Fibroblast of lung (primary cell): ENCODE measurements around the gene PRR13. TPM values are rescaled to one million over a fixed set of nuclear protein-coding genes. Genes with fewer than 3 reads are reported as not detected.

ENCODE experiments used
- DNase-seq, 2 donors: peaks; one replicate each; pipeline versions ENCODE4 v3.0.0 to v3.0.0-alpha.2; 2010; ENCODE audit warnings: low read depth in 2 of 2
- H2AFZ ChIP-seq: 2 replicates; pipeline ENCODE4 v1.5.1; 2012; ENCODE audit warnings: low read length, control low read depth, inconsistent platforms
- H3K27ac ChIP-seq: 2 replicates; pipeline ENCODE4 v1.5.1; 2011; ENCODE audit warnings: low read length, control low read depth; ENCODE audit not compliant: insufficient read depth
- H3K27me3 ChIP-seq: 2 replicates; pipeline ENCODE4 v1.5.1; 2011; ENCODE audit warnings: mild to moderate bottlenecking, low read length; ENCODE audit not compliant: control insufficient read depth, insufficient read depth
- H3K36me3 ChIP-seq: 2 replicates; pipeline ENCODE4 v1.5.1; 2011; ENCODE audit warnings: low read length; ENCODE audit not compliant: control insufficient read depth, insufficient read depth
- H3K4me1 ChIP-seq: 2 replicates; pipeline ENCODE4 v1.5.1; 2011; ENCODE audit warnings: low read length; ENCODE audit not compliant: control insufficient read depth, insufficient read depth; ENCODE audit errors: extremely low read depth
- H3K4me2 ChIP-seq: 2 replicates; pipeline ENCODE4 v1.5.1; 2011; ENCODE audit warnings: low read length, control low read depth; ENCODE audit not compliant: insufficient read depth; ENCODE audit errors: extremely low read depth
- H3K4me3 ChIP-seq, 4 experiments: fragments of 200-600 bp in 1 of 4; sonication (generic) in 1 of 4; replicated peaks in 1 of 4; 2 replicates each; pipeline ENCODE4 v1.5.1; 2011 to 2016; ENCODE audit warnings: low read length in 4 of 4, low read depth in 3 of 4, mild to moderate bottlenecking in 3 of 4, control low read depth in 2 of 4, inconsistent platforms in 1 of 4, mixed read lengths in 1 of 4; ENCODE audit not compliant: insufficient read depth in 1 of 4; ENCODE audit errors: control extremely low read depth in 1 of 4
- H3K79me2 ChIP-seq: 2 replicates; pipeline ENCODE4 v1.5.1; 2012; ENCODE audit warnings: mild to moderate bottlenecking, low read length, inconsistent platforms; ENCODE audit not compliant: control insufficient read depth, insufficient read depth
- H3K9ac ChIP-seq: 2 replicates; pipeline ENCODE4 v1.5.1; 2011; ENCODE audit warnings: mild to moderate bottlenecking, low read length, control low read depth; ENCODE audit not compliant: insufficient read depth
- H3K9me3 ChIP-seq: 2 replicates; pipeline ENCODE4 v1.5.1; 2012; ENCODE audit warnings: low read depth, low read length; ENCODE audit not compliant: control insufficient read depth, insufficient read depth
- H4K20me1 ChIP-seq: 2 replicates; pipeline ENCODE4 v1.5.1; 2011; ENCODE audit warnings: low read length; ENCODE audit not compliant: control insufficient read depth, insufficient read depth; ENCODE audit errors: extremely low read depth
- CTCF ChIP-seq, 2 donors: IDR thresholded peaks in 1 of 2; conservative IDR thresholded peaks in 1 of 2; 1 replicate in 1 of 2; 2 replicates in 1 of 2; pipeline ENCODE4 v1.5.1; 2011 to 2012; ENCODE audit warnings: low read length in 2 of 2, control low read depth in 1 of 2, inconsistent platforms in 1 of 2, low read depth in 1 of 2, mild to moderate bottlenecking in 1 of 2
- EZH2 ChIP-seq: IDR thresholded peaks from 2 replicates; pipeline ENCODE4 v1.5.1; 2012; ENCODE audit warnings: low read length, control low read depth, mild to moderate bottlenecking; ENCODE audit errors: missing control alignments
- polyA plus RNA-seq, 2 donors: library from polyadenylated mRNA; depleted of rRNA in 1 of 2; stranded (reverse) in 1 of 2; unstranded in 1 of 2; fragments of >200 nt; gene quantifications; 2 replicates each; pipeline ENCODE4 v1.2.1, GENCODE V29; 2011 to 2012; ENCODE audit warnings: missing spikeins in 1 of 2
- total RNA-seq: library from RNA; depleted of rRNA; stranded (reverse); fragments of >200 nt; gene quantifications from 2 replicates; pipeline ENCODE4 v1.2.1, GENCODE V29; 2014

Gene PRR13
- total and polyA plus RNA-seq, 2 donors (not counting 1 experiment from before 2014, with no cell fraction given) = 48.1 to 114 TPM

GRCh38 chr12:53461059-53461458 is 19.5 kb downstream of the PRR13 start:
- H3K4me1 ChIP-seq = peaks cover 6% of the 10 kb centered on the region
- no peaks in the 10 kb centered on the region for H4K20me1 ChIP-seq
- no peaks in the 10 kb centered on the region for H3K9me3 ChIP-seq
- TF ChIP-seq EZH2 = no peak
- no peak for TF ChIP-seq CTCF (conservative IDR thresholded peaks at IDR 0.05 in 1 of 2, IDR thresholded peaks at IDR 0.05 in 1 of 2; ENCODE audit: low read depth in 1 of 2, low read length in 2 of 2)
- H3K27me3 ChIP-seq = no peaks in the 10 kb centered on the region
- H3K27ac ChIP-seq = no peak overlapping the region
- peaks cover 37% of the 10 kb centered on the region for H3K36me3 ChIP-seq
- H3K4me3 ChIP-seq = no peak overlapping the region
- no peak overlapping the region for H2AFZ ChIP-seq
- no peak overlapping the region for H3K4me2 ChIP-seq
- H3K9ac ChIP-seq = no peak overlapping the region
- peaks cover 85% of the 10 kb centered on the region for H3K79me2 ChIP-seq
- no peak for DNase-seq

- Histone ChIP-seq H3K36me3 (peaks cover 37% of the 10 kb centered on the region), H4K20me1 (no peaks in the 10 kb centered on the region), H2AFZ (no peak overlapping the region), H3K27ac (no peak overlapping the region), H3K4me2 (no peak overlapping the region), H3K4me3 (no peak overlapping the region), H3K27me3 (no peaks in the 10 kb centered on the region), H3K79me2 (peaks cover 85% of the 10 kb centered on the region), H3K9ac (no peak overlapping the region), H3K9me3 (no peaks in the 10 kb centered on the region), H3K4me1 (peaks cover 4% of the 10 kb centered on the region)
- TF ChIP-seq EZH2 (no peak), CTCF (conservative IDR thresholded peaks at IDR 0.05 in 1 of 2, IDR thresholded peaks at IDR 0.05 in 1 of 2; ENCODE audit: low read depth in 1 of 2, low read length in 2 of 2) (no peak)
- DNase-seq = no peak
Observed at GRCh38 chr12:53461591-53461990, 20.1 kb downstream of the PRR13 start.

GRCh38 chr12:53462935-53463334 is 21.4 kb downstream of the PRR13 start:
- no peak overlapping the region for H3K4me2 ChIP-seq
- H4K20me1 ChIP-seq = no peaks in the 10 kb centered on the region
- no peak overlapping the region for H3K27ac ChIP-seq

More at GRCh38 chr12:53462935-53463334, 21.4 kb downstream of the PRR13 start:
- no peak for DNase-seq
- Histone ChIP-seq H3K4me3 (no peak overlapping the region), H3K36me3 (peaks cover 41% of the 10 kb centered on the region), H3K79me2 (peaks cover 85% of the 10 kb centered on the region), H3K9ac (no peak overlapping the region), H3K27me3 (no peaks in the 10 kb centered on the region), H3K4me1 (peaks cover 4% of the 10 kb centered on the region), H2AFZ (no peak overlapping the region), H3K9me3 (no peaks in the 10 kb centered on the region)
- no peak for TF ChIP-seq CTCF (conservative IDR thresholded peaks at IDR 0.05 in 1 of 2, IDR thresholded peaks at IDR 0.05 in 1 of 2; ENCODE audit: low read depth in 1 of 2, low read length in 2 of 2)
- TF ChIP-seq EZH2 = no peak
